ENCODE data around the gene GCAT. TPM values are rescaled to one million over a fixed set of nuclear protein-coding genes. Genes with fewer than 3 reads are reported as not detected.

The GCAT gene
- total RNA-seq, 4 donors from 2014 or later = 30.4 to 59.1 (median 38.2) TPM

GRCh38 chr22:37763012-37763411 lies 44.7 kb upstream of the GCAT start:
- TF ChIP-seq POLR2A (IDR thresholded peaks at IDR 0.05) (no peak), CTCF (IDR thresholded peaks at IDR 0.05) (no peak)
- DNase-seq = no peak
- Histone ChIP-seq H3K27me3 (no peaks in the 10 kb centered on the region), H3K27ac (no peak overlapping the region), H3K4me3 (replicated peaks in 1 of 3) (no peak overlapping the region), H3K4me1 (no peaks in the 10 kb centered on the region), H3K36me3 (peaks cover 21 to 49% of the 10 kb centered on the region in 2 donors), H3K9me3 (no peaks in the 10 kb centered on the region)
- 98 to 100% methylated on average over 4 to 9 of the region's 9 CpGs for WGBS, 2 donors
- intact Hi-C loops (cut with DNase I) = no loop called here

GRCh38 chr22:37763652-37764051 lies 44.1 kb upstream of the GCAT start:
- 93 to 94% methylated on average over 16 of the region's 16 CpGs for WGBS, 2 donors
- peaks cover 19 to 48% of the 10 kb centered on the region in 2 donors for H3K36me3 ChIP-seq
- TF ChIP-seq CTCF (IDR thresholded peaks at IDR 0.05) (no peak), POLR2A (IDR thresholded peaks at IDR 0.05) (no peak)
- no peaks in the 10 kb centered on the region for H3K4me1 ChIP-seq
- no peak for DNase-seq
- H3K27ac ChIP-seq = no peak overlapping the region
- intact Hi-C loops (cut with DNase I) = no loop called here
- no peak overlapping the region for H3K4me3 ChIP-seq (replicated peaks in 1 of 3)
- H3K27me3 ChIP-seq = no peaks in the 10 kb centered on the region
- no peaks in the 10 kb centered on the region for H3K9me3 ChIP-seq

GRCh38 chr22:37764622-37765021 lies 43.1 kb upstream of the GCAT start:
- Histone ChIP-seq H3K27ac (peak overlapping the region in 1 of 3 donors; percentile 23), H3K36me3 (peaks cover 19 to 47% of the 10 kb centered on the region in 2 donors), H3K9me3 (no peaks in the 10 kb centered on the region), H3K4me1 (no peaks in the 10 kb centered on the region), H3K4me3 (replicated peaks in 1 of 3) (no peak overlapping the region), H3K27me3 (no peaks in the 10 kb centered on the region)
- DNase-seq = no peak
- intact Hi-C loops (cut with DNase I) = no loop called here
- WGBS, 2 donors = 88 to 93% methylated on average over 6 of the region's 6 CpGs
- TF ChIP-seq POLR2A (IDR thresholded peaks at IDR 0.05) = no peak
- TF ChIP-seq CTCF (IDR thresholded peaks at IDR 0.05) = no peak

GRCh38 chr22:37765498-37765897 lies 42.2 kb upstream of the GCAT start:
- Histone ChIP-seq H3K27ac (no peak overlapping the region), H3K4me1 (no peaks in the 10 kb centered on the region), H3K4me3 (replicated peaks in 1 of 3) (no peak overlapping the region), H3K9me3 (no peaks in the 10 kb centered on the region), H3K36me3 (peaks cover 21 to 43% of the 10 kb centered on the region in 2 donors), H3K27me3 (no peaks in the 10 kb centered on the region)
- no peak for DNase-seq
- WGBS, 2 donors = 90 to 95% methylated on average over 13 of the region's 13 CpGs
- intact Hi-C loops (cut with DNase I) = no loop called here
- TF ChIP-seq POLR2A (IDR thresholded peaks at IDR 0.05) (no peak), CTCF (IDR thresholded peaks at IDR 0.05) (no peak)

GRCh38 chr22:37765953-37766576 lies 41.7 kb upstream of the GCAT start:
- DNase-seq = no peak
- no peak for TF ChIP-seq POLR2A (IDR thresholded peaks at IDR 0.05)
- H3K36me3 ChIP-seq = peaks cover 24 to 44% of the 10 kb centered on the region in 2 donors
- H3K4me1 ChIP-seq = no peaks in the 10 kb centered on the region
- no peak overlapping the region for H3K4me3 ChIP-seq (replicated peaks in 1 of 3)
- intact Hi-C loops (cut with DNase I) = no loop called here
- no peaks in the 10 kb centered on the region for H3K27me3 ChIP-seq
- H3K27ac ChIP-seq = no peak overlapping the region
- H3K9me3 ChIP-seq = no peaks in the 10 kb centered on the region
- WGBS, 2 donors = 89 to 100% methylated on average over 2 to 8 of the region's 8 CpGs

Data from thyroid gland (tissue), 4 donors.